Measurements from ENCODE around the gene MAN2C1.
"Not testable (repeated sequence)": the region's sequence is repeated elsewhere in the genome, so short reads cannot be mapped to it uniquely, and the experiment has no call there.

Gene MAN2C1

GRCh38 chr15:75338661-75339240, 29.7 kb downstream of the MAN2C1 start:
- peaks cover 5% of the 10 kb centered on the region for H3K4me1 ChIP-seq (ENCODE audit: insufficient read depth, poor library complexity, severe bottlenecking)
- H3K9me3 ChIP-seq (ENCODE audit: severe bottlenecking): no peaks in the 10 kb centered on the region
- no peak overlapping the region for H3K4me3 ChIP-seq (ENCODE audit: severe bottlenecking)
- DNase-seq (ENCODE audit: low spot score) (no peak), ATAC-seq (ENCODE audit: low read depth) (no peak)
- TF ChIP-seq CTCF (IDR thresholded peaks at IDR 0.05; ENCODE audit: poor library complexity, severe bottlenecking): no peak
- H3K27me3 ChIP-seq (ENCODE audit: insufficient read depth, poor library complexity, severe bottlenecking): no peaks in the 10 kb centered on the region
- no peak overlapping the region for H3K27ac ChIP-seq (ENCODE audit: poor library complexity, severe bottlenecking)
- H3K36me3 ChIP-seq (ENCODE audit: low read depth): peaks cover 8% of the 10 kb centered on the region; the same call in 1 of the 2 replicates

- no peak for TF ChIP-seq CTCF (IDR thresholded peaks at IDR 0.05; ENCODE audit: poor library complexity, severe bottlenecking)
- ATAC-seq (ENCODE audit: low read depth) (peak; percentile 85), DNase-seq (ENCODE audit: low spot score) (peak; percentile 100)
Measured at GRCh38 chr15:75335705-75336355, 32.6 kb downstream of the MAN2C1 start, which contains the start of gene COMMD4. COMMD4 (plus strand) TSS chr15:75336063; CDS start chr15:75336090, 27 bp downstream.

GRCh38 chr15:75335313-75335704, 33.1 kb downstream of the MAN2C1 start:
- peak overlapping the region; percentile 59 for H3K4me3 ChIP-seq (ENCODE audit: severe bottlenecking)
- peaks cover 6% of the 10 kb centered on the region; the same call in 1 of the 2 replicates for H3K36me3 ChIP-seq (ENCODE audit: low read depth)
- no peaks in the 10 kb centered on the region for H3K27me3 ChIP-seq (ENCODE audit: insufficient read depth, poor library complexity, severe bottlenecking)
- no peaks in the 10 kb centered on the region for H3K9me3 ChIP-seq (ENCODE audit: severe bottlenecking)
- no peak for DNase-seq (ENCODE audit: low spot score)
- no peak for ATAC-seq (ENCODE audit: low read depth)
- TF ChIP-seq CTCF (IDR thresholded peaks at IDR 0.05; ENCODE audit: poor library complexity, severe bottlenecking): no peak
- H3K27ac ChIP-seq (ENCODE audit: poor library complexity, severe bottlenecking): peak overlapping the region; percentile 35
- H3K4me1 ChIP-seq (ENCODE audit: insufficient read depth, poor library complexity, severe bottlenecking): peaks cover 5% of the 10 kb centered on the region

More at GRCh38 chr15:75335705-75336355, 32.6 kb downstream of the MAN2C1 start, which contains the start of gene COMMD4:
- peak within 1 kb of the TSS; percentile 59 for H3K4me3 ChIP-seq (ENCODE audit: severe bottlenecking)
- peaks cover 5% of the 10 kb centered on the region for H3K4me1 ChIP-seq (ENCODE audit: insufficient read depth, poor library complexity, severe bottlenecking)
- H3K36me3 ChIP-seq (ENCODE audit: low read depth): peaks cover 8% of the 10 kb centered on the region; the same call in 1 of the 2 replicates
- no peaks in the 10 kb centered on the region for H3K9me3 ChIP-seq (ENCODE audit: severe bottlenecking)
- peak within 1 kb of the TSS; percentile 35 for H3K27ac ChIP-seq (ENCODE audit: poor library complexity, severe bottlenecking)
- H3K27me3 ChIP-seq (ENCODE audit: insufficient read depth, poor library complexity, severe bottlenecking): no peaks in the 10 kb centered on the region

GRCh38 chr15:75333654-75334419, 34.6 kb downstream of the MAN2C1 start:
- H3K36me3 ChIP-seq (ENCODE audit: low read depth); H3K27me3 ChIP-seq (ENCODE audit: insufficient read depth, poor library complexity, severe bottlenecking); H3K9me3 ChIP-seq (ENCODE audit: severe bottlenecking); H3K27ac ChIP-seq (ENCODE audit: poor library complexity, severe bottlenecking); H3K4me1 ChIP-seq (ENCODE audit: insufficient read depth, poor library complexity, severe bottlenecking); H3K4me3 ChIP-seq (ENCODE audit: severe bottlenecking); ATAC-seq (ENCODE audit: low read depth); DNase-seq (ENCODE audit: low spot score): not testable (repeated sequence)

GRCh38 chr15:75332093-75332492, 36.3 kb downstream of the MAN2C1 start:
- H3K27ac ChIP-seq (ENCODE audit: poor library complexity, severe bottlenecking); H3K36me3 ChIP-seq (ENCODE audit: low read depth); DNase-seq (ENCODE audit: low spot score); H3K4me1 ChIP-seq (ENCODE audit: insufficient read depth, poor library complexity, severe bottlenecking); H3K27me3 ChIP-seq (ENCODE audit: insufficient read depth, poor library complexity, severe bottlenecking); H3K4me3 ChIP-seq (ENCODE audit: severe bottlenecking); H3K9me3 ChIP-seq (ENCODE audit: severe bottlenecking); ATAC-seq (ENCODE audit: low read depth): not testable (repeated sequence)
